Naive thymus-derived CD8-positive, alpha-beta T cell (primary cell): ENCODE measurements around the gene FHL5. TPM values are rescaled to one million over a fixed set of nuclear protein-coding genes. Genes with fewer than 3 reads are reported as not detected.
"Not testable (repeated sequence)": the region's sequence is repeated elsewhere in the genome, so short reads cannot be mapped to it uniquely, and the experiment has no call there.

Experiments
- ATAC-seq, 2 donors: fragments of 150-1000 bp; cut with Tn5 transposase in 1 of 2; sonication (Bioruptor Pico), chemical (Tn5 transposase) in 1 of 2; 1 replicate in 1 of 2; 2 replicates in 1 of 2; pipeline ENCODE4 v1.10.0; 2021; ENCODE audit warnings: mild to moderate bottlenecking in 2 of 2, moderate library complexity in 2 of 2
- POLR2A ChIA-PET: fragments of 350-600 bp; sonication (Branson Sonifier 250); formaldehyde crosslinking; loops from one replicate; lab custom pipeline; 2021; ENCODE audit warnings: antibody characterized with exemption; lab: Charles Lee
- DNase-seq, 10 donors: peaks; one replicate each; pipeline versions ENCODE4 v3.0.0 to v3.0.0-alpha.2; 2020 to 2022
- H3K27ac Mint-ChIP-seq, 10 donors: one replicate each; pipeline ENCODE4 v1.8.0; 2020 to 2022; ENCODE audit warnings: mild to moderate bottlenecking in 10 of 10, mixed read lengths in 10 of 10, moderate library complexity in 4 of 10, inconsistent platforms in 1 of 10
- H3K27me3 Mint-ChIP-seq, 5 donors: one replicate each; pipeline ENCODE4 v1.8.0; 2021 to 2022; ENCODE audit warnings: mixed read lengths in 5 of 5
- H3K36me3 Mint-ChIP-seq, 3 donors: one replicate each; pipeline ENCODE4 v1.8.0; 2020 to 2022; ENCODE audit warnings: mixed read lengths in 3 of 3, mild to moderate bottlenecking in 2 of 3, inconsistent platforms in 1 of 3
- H3K4me1 Mint-ChIP-seq, 4 donors: one replicate each; pipeline ENCODE4 v1.8.0; 2021 to 2022; ENCODE audit warnings: mixed read lengths in 4 of 4
- H3K4me3 Mint-ChIP-seq, 10 donors: one replicate each; pipeline ENCODE4 v1.8.0; 2020 to 2022; ENCODE audit warnings: mild to moderate bottlenecking in 10 of 10, mixed read lengths in 10 of 10, moderate library complexity in 6 of 10, inconsistent platforms in 1 of 10
- H3K9me3 Mint-ChIP-seq, 9 donors: one replicate each; pipeline ENCODE4 v1.8.0; 2020 to 2022; ENCODE audit warnings: mixed read lengths in 9 of 9, mild to moderate bottlenecking in 3 of 9, inconsistent platforms in 1 of 9, moderate library complexity in 1 of 9
- polyA plus RNA-seq, 3 donors: library from polyadenylated mRNA; unstranded; fragments of 300-500 nt; fragmentation: Illumina TruSeq; gene quantifications; one replicate each; pipeline ENCODE4 v1.2.3, GENCODE V29; 2021
- total RNA-seq, 8 experiments: library from RNA in 2 of 8; stranded (reverse) in 2 of 8; gene quantifications; one replicate each; pipeline ENCODE4 v1.2.3 and lab custom pipeline; 2021 to 2026

FHL5 gene
- total and polyA plus RNA-seq, 5 experiments from 2014 or later, result not detected

GRCh38 chr6:96613291-96613999 lies 50.5 kb downstream of the FHL5 start:
- POLR2A ChIA-PET, result no interaction called here
- H3K9me3 Mint-ChIP-seq, result no peaks in the 10 kb centered on the region

DNA sequence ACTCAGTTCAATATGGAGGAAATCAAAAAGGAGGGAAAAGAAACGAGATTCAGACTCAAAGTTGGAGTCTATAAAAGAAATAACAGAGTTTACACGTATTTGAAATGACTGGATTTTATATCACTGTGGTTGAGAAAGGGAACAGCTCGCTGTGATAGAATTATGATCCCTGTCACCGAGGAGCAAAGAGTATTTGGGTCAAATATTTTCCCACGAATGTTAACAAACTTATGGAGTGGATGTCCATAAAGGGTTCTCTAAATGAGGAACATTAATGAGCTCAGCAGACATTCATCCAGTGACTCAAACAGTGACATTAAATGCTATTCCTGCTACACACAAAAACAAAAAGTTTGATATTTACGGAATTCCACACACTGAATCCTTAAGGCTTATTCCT lies 57.9 kb downstream of the FHL5 start:
- ATAC-seq, result no peak
- Mint-ChIP-seq H3K36me3 (no peaks in the 10 kb centered on the region), H3K9me3 (no peaks in the 10 kb centered on the region), H3K27me3 (peaks cover 9 to 36% (median 18%) of the 10 kb centered on the region in 5 donors), H3K4me1 (no peaks in the 10 kb centered on the region), H3K27ac (no peak overlapping the region), H3K4me3 (no peak overlapping the region)
- DNase-seq, result no peak
- POLR2A ChIA-PET, result no interaction called here

More at GRCh38 chr6:96613291-96613999, 50.5 kb downstream of the FHL5 start:
- H3K36me3 Mint-ChIP-seq, result no peaks in the 10 kb centered on the region
- H3K27ac Mint-ChIP-seq, result no peak overlapping the region
- H3K27me3 Mint-ChIP-seq, result peaks cover 0 to 17% (median 6%) of the 10 kb centered on the region in 5 donors
- no peak for DNase-seq
- no peak for ATAC-seq
- H3K4me1 Mint-ChIP-seq, result peaks cover 0 to 6% (median 0%) of the 10 kb centered on the region in 4 donors
- H3K4me3 Mint-ChIP-seq, result no peak overlapping the region

DNA sequence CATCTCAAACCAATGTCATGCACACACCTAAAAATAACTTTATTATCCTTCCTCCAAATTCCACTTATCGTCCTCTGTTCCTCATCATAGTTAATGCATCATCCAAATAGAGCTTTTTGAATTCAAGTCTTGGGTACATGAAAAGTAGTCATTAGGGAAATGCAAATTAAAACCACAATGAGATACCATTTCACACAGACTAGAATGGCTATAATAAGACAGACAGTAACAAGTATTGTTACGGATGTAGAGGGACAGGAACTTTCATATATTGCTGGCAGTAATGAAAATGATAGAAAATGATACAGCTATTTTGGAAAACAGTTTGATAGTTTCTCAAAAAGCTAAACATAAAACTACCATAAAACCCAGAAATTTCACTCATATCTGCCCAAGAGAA lies 59.1 kb downstream of the FHL5 start:
- Mint-ChIP-seq H3K4me3 (no peak overlapping the region), H3K27ac (no peak overlapping the region), H3K9me3 (no peaks in the 10 kb centered on the region), H3K36me3 (no peaks in the 10 kb centered on the region), H3K27me3 (peaks cover 9 to 36% (median 13%) of the 10 kb centered on the region in 5 donors), H3K4me1 (no peaks in the 10 kb centered on the region)
- DNase-seq, result no peak
- POLR2A ChIA-PET, result no interaction called here
- no peak for ATAC-seq

DNA sequence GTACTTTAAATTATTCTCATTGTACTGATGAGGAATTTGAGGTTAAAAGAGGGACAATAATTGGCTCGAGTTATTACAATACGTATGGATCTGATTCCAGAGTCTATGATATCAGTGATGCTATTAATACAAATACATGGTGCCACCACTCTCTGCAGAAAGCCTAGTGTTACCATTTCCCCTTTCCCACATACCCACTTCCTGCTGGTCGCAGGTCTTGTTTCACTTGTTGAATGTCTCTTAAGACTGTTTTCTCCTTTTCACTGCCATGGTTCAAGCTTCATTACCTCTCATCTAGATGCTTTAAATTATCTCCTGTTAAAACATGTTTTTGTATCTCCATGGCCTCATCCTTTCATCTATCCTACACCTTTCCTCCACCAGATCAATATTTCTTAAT lies 62.0 kb downstream of the FHL5 start:
- no peaks in the 10 kb centered on the region for H3K4me1 Mint-ChIP-seq
- no peak overlapping the region for H3K4me3 Mint-ChIP-seq
- no peak overlapping the region for H3K27ac Mint-ChIP-seq
- peaks cover 4 to 36% (median 9%) of the 10 kb centered on the region in 5 donors for H3K27me3 Mint-ChIP-seq
- POLR2A ChIA-PET, result no interaction called here
- H3K9me3 Mint-ChIP-seq, result no peaks in the 10 kb centered on the region
- H3K36me3 Mint-ChIP-seq, result no peaks in the 10 kb centered on the region
- no peak for DNase-seq
- no peak for ATAC-seq

- peak in 3 of 10 donors; percentile 16 to 35 (median 23) for DNase-seq
- POLR2A ChIA-PET, result no interaction called here
- H3K27ac Mint-ChIP-seq, result no peak overlapping the region
Measured at GRCh38 chr6:96626759-96627364, 63.9 kb downstream of the FHL5 start.

GRCh38 chr6:96631248-96631647 lies 68.3 kb downstream of the FHL5 start:
- ATAC-seq, result no peak
- H3K9me3 Mint-ChIP-seq, result no peaks in the 10 kb centered on the region
- no peaks in the 10 kb centered on the region for H3K36me3 Mint-ChIP-seq

More at GRCh38 chr6:96626759-96627364, 63.9 kb downstream of the FHL5 start:
- Mint-ChIP-seq H3K4me1 (no peaks in the 10 kb centered on the region), H3K27me3 (peaks cover under 1 to 22% (median 12%) of the 10 kb centered on the region in 5 donors), H3K36me3 (no peaks in the 10 kb centered on the region), H3K4me3 (no peak overlapping the region), H3K9me3 (no peaks in the 10 kb centered on the region)
- ATAC-seq, result no peak

GRCh38 chr6:96637979-96638378 lies 75.1 kb downstream of the FHL5 start:
- H3K4me1 Mint-ChIP-seq, DNase-seq, ATAC-seq, H3K9me3 Mint-ChIP-seq, H3K27ac Mint-ChIP-seq, H3K36me3 Mint-ChIP-seq, H3K4me3 Mint-ChIP-seq, POLR2A ChIA-PET: not testable (repeated sequence)
- H3K27me3 Mint-ChIP-seq, result peaks cover 18 to 53% (median 25%) of the 10 kb centered on the region in 5 donors

More at GRCh38 chr6:96631248-96631647, 68.3 kb downstream of the FHL5 start:
- DNase-seq, result no peak
- Mint-ChIP-seq H3K27me3 (peaks cover 4 to 24% (median 8%) of the 10 kb centered on the region in 5 donors), H3K27ac (no peak overlapping the region), H3K4me1 (no peaks in the 10 kb centered on the region), H3K4me3 (no peak overlapping the region)
- POLR2A ChIA-PET, result no interaction called here

DNA sequence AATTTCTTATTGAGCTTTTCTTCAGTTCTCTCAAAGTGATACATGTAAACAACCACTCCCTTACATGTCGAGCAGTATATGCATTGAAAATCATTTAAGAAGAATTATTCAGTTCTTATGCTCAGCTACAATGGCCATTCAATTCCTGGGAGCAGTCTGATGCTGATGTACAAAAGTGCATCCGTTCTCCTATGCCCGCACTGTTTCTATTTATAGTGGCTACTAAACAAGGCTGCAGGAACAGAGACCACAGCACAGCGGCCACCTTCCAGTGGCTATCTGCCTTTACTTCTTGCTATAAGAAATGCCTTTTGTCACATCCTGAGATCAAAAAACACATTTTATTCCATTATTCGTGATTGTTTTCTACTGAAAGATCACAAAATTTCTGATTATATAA lies 82.2 kb downstream of the FHL5 start:
- Mint-ChIP-seq H3K27me3 (peaks cover 4 to 53% (median 14%) of the 10 kb centered on the region in 5 donors), H3K36me3 (no peaks in the 10 kb centered on the region), H3K27ac (no peak overlapping the region), H3K4me3 (no peak overlapping the region), H3K9me3 (peaks cover 0 to 2% (median 0%) of the 10 kb centered on the region in 9 donors), H3K4me1 (no peaks in the 10 kb centered on the region)
- DNase-seq (no peak), ATAC-seq (no peak)
- POLR2A ChIA-PET, result no interaction called here

DNA sequence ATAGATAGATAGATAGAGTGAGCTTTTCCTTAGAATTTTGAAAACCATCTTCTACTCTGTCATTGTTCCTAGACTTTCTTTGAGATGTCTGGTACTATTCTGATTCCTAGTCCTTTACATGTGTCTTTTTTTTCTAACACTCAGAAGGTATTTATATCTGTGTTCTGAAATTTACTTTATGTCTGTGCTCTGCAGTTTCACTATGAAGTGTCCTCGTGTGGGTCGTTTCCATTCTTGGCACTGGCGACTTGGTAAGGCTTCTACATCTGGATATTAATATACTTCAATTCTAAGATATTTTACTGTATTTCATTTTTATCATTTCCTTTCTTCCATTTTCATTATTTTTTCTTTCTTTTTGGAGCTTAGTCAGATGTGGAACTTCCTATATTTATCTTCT lies 87.0 kb downstream of the FHL5 start:
- Mint-ChIP-seq H3K27ac (no peak overlapping the region), H3K27me3 (peaks cover 0 to 48% (median 17%) of the 10 kb centered on the region in 5 donors), H3K36me3 (no peaks in the 10 kb centered on the region)

DNA sequence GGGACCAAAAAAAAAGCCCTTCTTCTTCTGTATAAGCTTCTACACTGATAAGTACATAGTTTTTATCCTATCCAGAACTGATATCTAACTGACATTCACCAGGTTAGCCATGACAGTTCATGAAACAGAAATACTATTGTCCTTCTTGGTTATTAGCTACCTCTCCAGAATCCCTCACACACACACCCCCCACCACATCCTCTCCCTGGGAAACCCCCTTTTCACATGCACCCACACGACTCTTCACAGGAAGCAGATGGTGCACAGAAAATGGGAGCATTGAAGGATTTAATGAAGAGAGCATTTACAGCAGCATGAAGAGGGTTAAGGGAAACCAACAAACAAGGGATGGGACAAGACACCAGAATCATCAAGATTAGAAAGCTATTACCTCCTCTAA lies 88.9 kb downstream of the FHL5 start:
- POLR2A ChIA-PET, result no interaction called here
- ATAC-seq (no peak), DNase-seq (no peak)
- Mint-ChIP-seq H3K36me3 (no peaks in the 10 kb centered on the region), H3K27ac (no peak overlapping the region), H3K27me3 (peaks cover 3 to 35% (median 17%) of the 10 kb centered on the region in 5 donors), H3K9me3 (no peaks in the 10 kb centered on the region), H3K4me1 (peaks cover 0 to 6% (median under 1%) of the 10 kb centered on the region in 4 donors), H3K4me3 (no peak overlapping the region)

More for the DNA sequence above, 87.0 kb downstream of the FHL5 start:
- no peak for ATAC-seq
- H3K9me3 Mint-ChIP-seq, result no peaks in the 10 kb centered on the region
- POLR2A ChIA-PET, result no interaction called here
- H3K4me1 Mint-ChIP-seq, result peaks cover 0 to 6% (median under 1%) of the 10 kb centered on the region in 4 donors
- H3K4me3 Mint-ChIP-seq, result no peak overlapping the region
- no peak for DNase-seq

DNA sequence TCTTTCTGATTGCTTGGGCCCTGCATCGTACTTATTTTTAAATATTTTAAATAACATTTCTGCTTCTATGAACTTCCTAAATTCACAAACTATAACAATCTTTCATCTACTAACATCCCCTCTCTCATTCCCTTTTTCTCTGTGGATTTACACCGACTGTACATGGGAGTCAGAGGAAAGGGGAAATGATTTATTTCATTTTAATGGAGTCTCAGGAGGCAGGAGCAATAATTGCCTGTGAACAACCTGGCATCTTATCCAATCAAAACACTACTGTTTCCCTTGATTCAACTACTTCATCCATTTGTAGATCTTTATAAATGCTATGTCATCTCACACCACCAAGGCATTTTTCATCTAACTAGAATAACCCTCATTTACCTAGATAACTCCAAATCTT lies 89.6 kb downstream of the FHL5 start:
- DNase-seq (no peak), ATAC-seq (no peak)
- H3K9me3 Mint-ChIP-seq, result no peaks in the 10 kb centered on the region
- H3K4me1 Mint-ChIP-seq, result peaks cover 0 to 6% (median under 1%) of the 10 kb centered on the region in 4 donors
- POLR2A ChIA-PET, result no interaction called here
- peaks cover 3 to 35% (median 23%) of the 10 kb centered on the region in 5 donors for H3K27me3 Mint-ChIP-seq
- no peak overlapping the region for H3K4me3 Mint-ChIP-seq
- H3K36me3 Mint-ChIP-seq, result no peaks in the 10 kb centered on the region
- no peak overlapping the region for H3K27ac Mint-ChIP-seq

- POLR2A ChIA-PET, result no interaction called here
- H3K4me3 Mint-ChIP-seq, result no peak overlapping the region
Measured at GRCh38 chr6:96653181-96653580, 90.3 kb downstream of the FHL5 start.

GRCh38 chr6:96656567-96656966 lies 93.6 kb downstream of the FHL5 start:
- ATAC-seq, result no peak
- Mint-ChIP-seq H3K36me3 (no peaks in the 10 kb centered on the region), H3K4me1 (peaks cover 0 to 6% (median under 1%) of the 10 kb centered on the region in 4 donors), H3K4me3 (no peak overlapping the region), H3K9me3 (peaks cover 0 to 9% (median 0%) of the 10 kb centered on the region in 9 donors), H3K27ac (no peak overlapping the region), H3K27me3 (peaks cover 3 to 35% (median 25%) of the 10 kb centered on the region in 5 donors)
- POLR2A ChIA-PET, result no interaction called here
- DNase-seq, result no peak

More at GRCh38 chr6:96653181-96653580, 90.3 kb downstream of the FHL5 start:
- Mint-ChIP-seq H3K9me3 (no peaks in the 10 kb centered on the region), H3K27ac (no peak overlapping the region), H3K27me3 (peaks cover 3 to 41% (median 28%) of the 10 kb centered on the region in 5 donors), H3K4me1 (peaks cover 0 to 6% (median under 1%) of the 10 kb centered on the region in 4 donors), H3K36me3 (no peaks in the 10 kb centered on the region)
- DNase-seq, result no peak
- no peak for ATAC-seq
